Glomerular visceral epithelial cell (primary cell): Measurements from ENCODE around the gene TAC3.
"Not testable (repeated sequence)": the region's sequence is repeated elsewhere in the genome, so short reads cannot be mapped to it uniquely, and the experiment has no call there.

Source experiments
- DNase-seq: peaks from one replicate; pipeline ENCODE4 v3.0.0-alpha.2; 2016; ENCODE audit errors: extremely low spot score

The TAC3 gene

GRCh38 chr12:56985714-56986113 lies 30.6 kb downstream of the TAC3 start:
- DNase-seq = peak; percentile 73

- DNase-seq = no peak
Observed at GRCh38 chr12:56983386-56983785, 32.9 kb downstream of the TAC3 start.

- not testable (repeated sequence) for DNase-seq
Observed at GRCh38 chr12:56982578-56983236, 33.6 kb downstream of the TAC3 start.

GRCh38 chr12:56980941-56981530 lies 35.3 kb downstream of the TAC3 start:
- DNase-seq = no peak

GRCh38 chr12:56980268-56980667 lies 36.1 kb downstream of the TAC3 start:
- no peak for DNase-seq

GRCh38 chr12:56979628-56980027 lies 36.7 kb downstream of the TAC3 start:
- DNase-seq = no peak

GRCh38 chr12:56978397-56979138 lies 37.8 kb downstream of the TAC3 start:
- no peak for DNase-seq

- DNase-seq = not testable (repeated sequence)
Observed at GRCh38 chr12:56977361-56977760, 39.0 kb downstream of the TAC3 start.

GRCh38 chr12:56974224-56974623 lies 42.1 kb downstream of the TAC3 start:
- not testable (repeated sequence) for DNase-seq

GRCh38 chr12:56968910-56969309 lies 47.4 kb downstream of the TAC3 start:
- DNase-seq = not testable (repeated sequence)

- not testable (repeated sequence) for DNase-seq
Observed at GRCh38 chr12:56965997-56966642, 50.2 kb downstream of the TAC3 start.

GRCh38 chr12:56965124-56965523 lies 51.2 kb downstream of the TAC3 start:
- DNase-seq = not testable (repeated sequence)

GRCh38 chr12:56963557-56963956 lies 52.8 kb downstream of the TAC3 start:
- DNase-seq = not testable (repeated sequence)

GRCh38 chr12:56962247-56962646 lies 54.1 kb downstream of the TAC3 start:
- DNase-seq = not testable (repeated sequence)
